ENCODE data around the gene NR5A2.

GRCh38 chr1:200035397-200035955 lies 8.0 kb downstream of the NR5A2 start:
- TF ChIP-seq CTCF (IDR thresholded peaks at IDR 0.05): no peak
- no peak for TF ChIP-seq POLR2A (IDR thresholded peaks at IDR 0.05)
